Liver (tissue), 3 donors: Measurements from ENCODE around the gene PDGFA.

ENCODE experiments used
- SP1 ChIP-seq: IDR thresholded peaks from 2 replicates; pipeline ENCODE4 v1.6.1; 2018; ENCODE audit warnings: antibody characterized with exemption, mild to moderate bottlenecking
- TAF1 ChIP-seq: conservative IDR thresholded peaks from 2 replicates; pipeline ENCODE4 v1.6.1; 2016; ENCODE audit warnings: antibody characterized with exemption, mild to moderate bottlenecking
- YY1 ChIP-seq: IDR thresholded peaks from 2 replicates; pipeline ENCODE4 v1.6.1; 2016; ENCODE audit warnings: antibody characterized with exemption, mild to moderate bottlenecking
- TF ChIP-seq, protein P1 (sequence below): fragments of 150-350 bp; IDR thresholded peaks from 2 replicates; pipeline ENCODE4 v1.5.1; 2017; ENCODE audit warnings: improper control_type of control experiment, low read depth, low read length; ENCODE audit not compliant: missing input control
- donor health status: healthy.
- donor health status: healthy.

DNA sequence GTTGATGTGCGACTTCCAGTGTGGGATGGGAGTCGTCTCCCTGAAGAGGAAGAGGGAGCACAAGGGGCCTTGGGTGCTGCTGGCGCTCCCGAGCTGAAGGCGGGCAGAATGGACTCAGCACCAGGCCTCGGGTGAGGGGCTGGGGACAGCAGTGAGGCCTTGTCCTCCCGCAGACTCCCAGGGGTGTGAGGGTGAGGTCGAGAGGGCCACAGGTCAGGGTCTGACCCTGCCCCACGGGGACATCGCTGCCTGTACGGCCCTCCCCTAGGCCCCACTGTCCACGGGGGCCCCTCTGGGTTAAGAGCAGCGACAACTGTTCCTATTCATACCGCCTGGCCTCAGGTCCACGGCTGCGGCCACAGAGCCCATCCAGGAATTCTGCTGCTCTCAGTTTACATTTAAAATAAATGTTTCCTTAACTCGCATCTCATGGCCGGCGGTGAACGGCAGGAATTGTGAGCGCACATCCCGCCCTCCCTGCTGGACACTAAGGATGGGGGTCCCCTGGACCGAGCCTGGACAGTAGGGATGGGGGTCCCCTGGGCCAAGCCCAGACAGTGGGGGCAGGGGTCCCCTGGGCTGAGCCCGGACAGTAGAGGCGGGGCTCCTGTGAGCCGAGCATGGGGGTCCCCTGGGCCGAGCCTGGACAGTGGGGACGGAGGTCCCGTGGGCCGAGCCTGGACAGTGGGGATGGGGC is 61.7 kb downstream of the PDGFA start:
- TF ChIP-seq SP1 (no peak), TAF1 (no peak), YY1 (no peak)
- TF ChIP-seq, protein P1, sequence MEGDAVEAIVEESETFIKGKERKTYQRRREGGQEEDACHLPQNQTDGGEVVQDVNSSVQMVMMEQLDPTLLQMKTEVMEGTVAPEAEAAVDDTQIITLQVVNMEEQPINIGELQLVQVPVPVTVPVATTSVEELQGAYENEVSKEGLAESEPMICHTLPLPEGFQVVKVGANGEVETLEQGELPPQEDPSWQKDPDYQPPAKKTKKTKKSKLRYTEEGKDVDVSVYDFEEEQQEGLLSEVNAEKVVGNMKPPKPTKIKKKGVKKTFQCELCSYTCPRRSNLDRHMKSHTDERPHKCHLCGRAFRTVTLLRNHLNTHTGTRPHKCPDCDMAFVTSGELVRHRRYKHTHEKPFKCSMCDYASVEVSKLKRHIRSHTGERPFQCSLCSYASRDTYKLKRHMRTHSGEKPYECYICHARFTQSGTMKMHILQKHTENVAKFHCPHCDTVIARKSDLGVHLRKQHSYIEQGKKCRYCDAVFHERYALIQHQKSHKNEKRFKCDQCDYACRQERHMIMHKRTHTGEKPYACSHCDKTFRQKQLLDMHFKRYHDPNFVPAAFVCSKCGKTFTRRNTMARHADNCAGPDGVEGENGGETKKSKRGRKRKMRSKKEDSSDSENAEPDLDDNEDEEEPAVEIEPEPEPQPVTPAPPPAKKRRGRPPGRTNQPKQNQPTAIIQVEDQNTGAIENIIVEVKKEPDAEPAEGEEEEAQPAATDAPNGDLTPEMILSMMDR: no peak
